Medulla oblongata (tissue), 1 donor: ENCODE data around the gene UBE2D1.

Source experiments
- DNase-seq: peaks from one replicate; pipeline ENCODE4 v3.0.0-alpha.2; 2015; ENCODE audit errors: extremely low spot score

UBE2D1 gene

GRCh38 chr10:58334817-58335305 is at the start of gene UBE2D1:
Gene UBE2D1, plus strand, starts transcription at chr10:58335006. Its CDS starts 196 bp downstream, at chr10:58335202.
- peak; percentile 82 for DNase-seq

GRCh38 chr10:58291538-58292174 is 43.1 kb upstream of the UBE2D1 start:
- peak; percentile 38 for DNase-seq

GRCh38 chr10:58293989-58294388 is 40.8 kb upstream of the UBE2D1 start:
- no peak for DNase-seq

GRCh38 chr10:58299580-58299979 is 35.2 kb upstream of the UBE2D1 start:
- DNase-seq = peak; percentile 81

GRCh38 chr10:58300676-58301075 is 34.1 kb upstream of the UBE2D1 start:
- no peak for DNase-seq

- no peak for DNase-seq
Measured at GRCh38 chr10:58302254-58302653, 32.6 kb upstream of the UBE2D1 start.

GRCh38 chr10:58304099-58304633 is 30.6 kb upstream of the UBE2D1 start:
- no peak for DNase-seq

GRCh38 chr10:58305821-58306220 is 29.0 kb upstream of the UBE2D1 start:
- no peak for DNase-seq

GRCh38 chr10:58307676-58308075 is 27.1 kb upstream of the UBE2D1 start:
- DNase-seq = no peak

GRCh38 chr10:58311026-58311425 is 23.8 kb upstream of the UBE2D1 start:
- DNase-seq = no peak

- DNase-seq = no peak
Measured at GRCh38 chr10:58316874-58317273, 17.9 kb upstream of the UBE2D1 start.

- DNase-seq = no peak
Measured at GRCh38 chr10:58318346-58318745, 16.5 kb upstream of the UBE2D1 start.

- DNase-seq = peak; percentile 30
Measured at GRCh38 chr10:58319599-58319998, 15.2 kb upstream of the UBE2D1 start.

- no peak for DNase-seq
Measured at GRCh38 chr10:58320351-58321049, 14.3 kb upstream of the UBE2D1 start.

- DNase-seq = no peak
Measured at GRCh38 chr10:58322072-58322834, 12.6 kb upstream of the UBE2D1 start.

GRCh38 chr10:58322835-58323209 is 12.0 kb upstream of the UBE2D1 start:
- no peak for DNase-seq

GRCh38 chr10:58326967-58327381 is 7.8 kb upstream of the UBE2D1 start:
- DNase-seq = no peak

GRCh38 chr10:58328233-58328632 is 6.6 kb upstream of the UBE2D1 start:
- no peak for DNase-seq

- DNase-seq = no peak
Measured at GRCh38 chr10:58330431-58330830, 4.4 kb upstream of the UBE2D1 start.

- no peak for DNase-seq
Measured at GRCh38 chr10:58331646-58332045, 3.2 kb upstream of the UBE2D1 start.

GRCh38 chr10:58335306-58336005 is 650 bp downstream of the UBE2D1 start:
- peak; percentile 61 for DNase-seq

- DNase-seq = no peak
Measured at GRCh38 chr10:58336242-58336641, 1.4 kb downstream of the UBE2D1 start.
